ENCODE results near the gene LRRTM4. TPM values are rescaled to one million over a fixed set of nuclear protein-coding genes. Genes with fewer than 3 reads are reported as not detected.

LRRTM4 gene
- total RNA-seq, 3 donors from 2014 or later (not counting 1 experiment from before 2014, with no cell fraction given), result not detected

- Mint-ChIP-seq H3K27me3 (ENCODE audit: low read depth in 2 of 2) (no peaks in the 10 kb centered on the region), H3K4me1 (no peaks in the 10 kb centered on the region), H3K9me3 (peaks cover 13 to 17% of the 10 kb centered on the region in 2 donors), H3K36me3 (no peaks in the 10 kb centered on the region), H3K4me3 (no peak overlapping the region), H3K27ac (no peak overlapping the region)
- no peak for TF ChIP-seq CTCF (IDR thresholded peaks at IDR 0.05)
- H3K36me3 ChIP-seq (ENCODE audit: control insufficient read depth, insufficient read depth, low read length), result no peaks in the 10 kb centered on the region
- WGBS (ENCODE audit: insufficient coverage), result 76% methylated on average over 5 of the region's 6 CpGs
- no peak overlapping the region for H3K27ac ChIP-seq (ENCODE audit: low read length)
- no peaks in the 10 kb centered on the region for H3K27me3 ChIP-seq (ENCODE audit: control insufficient read depth, insufficient read depth, low read length)
- no peaks in the 10 kb centered on the region for H3K9me3 ChIP-seq (ENCODE audit: control insufficient read depth, insufficient read depth, low read length)
- no peak for DNase-seq
- no peak for ATAC-seq
- no peak overlapping the region for H3K4me3 ChIP-seq (ENCODE audit: low read length)
- intact Hi-C loops (cut with micrococcal nuclease), result no loop called here
- H3K4me1 ChIP-seq (ENCODE audit: control insufficient read depth, insufficient read depth, low read length), result no peaks in the 10 kb centered on the region
Observed at GRCh38 chr2:76825140-76825970, 696.8 kb downstream of the LRRTM4 start.

- H3K4me1 Mint-ChIP-seq, result no peaks in the 10 kb centered on the region
- no peak for ATAC-seq
- no peak for DNase-seq
- Histone ChIP-seq H3K4me3 (ENCODE audit: low read length) (no peak overlapping the region), H3K4me1 (ENCODE audit: control insufficient read depth, insufficient read depth, low read length) (no peaks in the 10 kb centered on the region), H3K27me3 (ENCODE audit: control insufficient read depth, insufficient read depth, low read length) (no peaks in the 10 kb centered on the region), H3K27ac (ENCODE audit: low read length) (no peak overlapping the region), H3K36me3 (ENCODE audit: control insufficient read depth, insufficient read depth, low read length) (no peaks in the 10 kb centered on the region), H3K9me3 (ENCODE audit: control insufficient read depth, insufficient read depth, low read length) (no peaks in the 10 kb centered on the region)
- no peaks in the 10 kb centered on the region for H3K27me3 Mint-ChIP-seq (ENCODE audit: low read depth in 2 of 2)
- H3K9me3 Mint-ChIP-seq, result peaks cover 14 to 16% of the 10 kb centered on the region in 2 donors
- H3K36me3 Mint-ChIP-seq, result no peaks in the 10 kb centered on the region
- WGBS (ENCODE audit: insufficient coverage), result no CpG with 5 or more reads among the region's 2 CpGs
- no peak overlapping the region for H3K27ac Mint-ChIP-seq
- no peak overlapping the region for H3K4me3 Mint-ChIP-seq
- intact Hi-C loops (cut with micrococcal nuclease), result no loop called here
- no peak for TF ChIP-seq CTCF (IDR thresholded peaks at IDR 0.05)
Observed at GRCh38 chr2:76821731-76822130, 700.4 kb downstream of the LRRTM4 start.

- ATAC-seq (no peak), DNase-seq (no peak)
- Mint-ChIP-seq H3K27ac (no peak overlapping the region), H3K36me3 (peaks cover 10% of the 10 kb centered on the region), H3K27me3 (ENCODE audit: low read depth in 2 of 2) (no peaks in the 10 kb centered on the region), H3K9me3 (peaks cover 13 to 14% of the 10 kb centered on the region in 2 donors), H3K4me3 (no peak overlapping the region), H3K4me1 (no peaks in the 10 kb centered on the region)
- Histone ChIP-seq H3K36me3 (ENCODE audit: control insufficient read depth, insufficient read depth, low read length) (no peaks in the 10 kb centered on the region), H3K27me3 (ENCODE audit: control insufficient read depth, insufficient read depth, low read length) (no peaks in the 10 kb centered on the region), H3K27ac (ENCODE audit: low read length) (no peak overlapping the region), H3K4me3 (ENCODE audit: low read length) (no peak overlapping the region), H3K9me3 (ENCODE audit: control insufficient read depth, insufficient read depth, low read length) (no peaks in the 10 kb centered on the region), H3K4me1 (ENCODE audit: control insufficient read depth, insufficient read depth, low read length) (no peaks in the 10 kb centered on the region)
- WGBS (ENCODE audit: insufficient coverage), result no CpG with 5 or more reads among the region's 1 CpG
- intact Hi-C loops (cut with micrococcal nuclease), result no loop called here
- no peak for TF ChIP-seq CTCF (IDR thresholded peaks at IDR 0.05)
Observed at GRCh38 chr2:76813084-76813483, 709.1 kb downstream of the LRRTM4 start.

GRCh38 chr2:76812156-76812555, 710.0 kb downstream of the LRRTM4 start:
- Histone ChIP-seq H3K27me3 (ENCODE audit: control insufficient read depth, insufficient read depth, low read length) (no peaks in the 10 kb centered on the region), H3K9me3 (ENCODE audit: control insufficient read depth, insufficient read depth, low read length) (no peaks in the 10 kb centered on the region), H3K36me3 (ENCODE audit: control insufficient read depth, insufficient read depth, low read length) (no peaks in the 10 kb centered on the region), H3K4me3 (ENCODE audit: low read length) (no peak overlapping the region), H3K27ac (ENCODE audit: low read length) (no peak overlapping the region), H3K4me1 (ENCODE audit: control insufficient read depth, insufficient read depth, low read length) (no peaks in the 10 kb centered on the region)
- ATAC-seq (no peak), DNase-seq (no peak)
- Mint-ChIP-seq H3K27ac (no peak overlapping the region), H3K4me3 (no peak overlapping the region), H3K9me3 (peaks cover 16 to 18% of the 10 kb centered on the region in 2 donors), H3K4me1 (no peaks in the 10 kb centered on the region), H3K36me3 (peaks cover 10% of the 10 kb centered on the region), H3K27me3 (ENCODE audit: low read depth in 2 of 2) (no peaks in the 10 kb centered on the region)
- TF ChIP-seq CTCF (IDR thresholded peaks at IDR 0.05), result no peak
- intact Hi-C loops (cut with micrococcal nuclease), result no loop called here

All from natural killer cell (primary cell).